Smooth muscle cell (in vitro differentiated cells): ENCODE measurements around the gene WEE1. TPM values are rescaled to one million over a fixed set of nuclear protein-coding genes. Genes with fewer than 3 reads are reported as not detected.

Experiments
- DNase-seq: peaks from one replicate; lab custom pipeline; 2025; ENCODE audit not compliant: unreplicated experiment; lab: John Stamatoyannopoulos, UW
- H2AFZ ChIP-seq: fragments of 200-600 bp; sonication (generic); 2 replicates; pipeline ENCODE4 v1.6.0; 2016; ENCODE audit warnings: antibody characterized with exemption, low read depth, mild to moderate bottlenecking
- H3F3A ChIP-seq: fragments of 200-600 bp; sonication (generic); 2 replicates; pipeline ENCODE4 v1.6.0; 2017; ENCODE audit warnings: antibody characterized with exemption, low read depth
- H3K27ac ChIP-seq: fragments of 200-600 bp; sonication (generic); 2 replicates; pipeline ENCODE4 v1.5.1; 2016; ENCODE audit warnings: low read depth, mild to moderate bottlenecking
- H3K27me3 ChIP-seq: fragments of 200-600 bp; sonication (generic); 2 replicates; pipeline ENCODE4 v1.6.1; 2016; ENCODE audit warnings: low read depth, mild to moderate bottlenecking
- H3K36me3 ChIP-seq: fragments of 200-600 bp; sonication (generic); 2 replicates; pipeline ENCODE4 v1.5.1; 2016; ENCODE audit warnings: low read depth
- H3K4me1 ChIP-seq: fragments of 200-600 bp; sonication (generic); 2 replicates; pipeline ENCODE4 v1.5.1; 2016; ENCODE audit warnings: low read depth
- H3K4me2 ChIP-seq: fragments of 200-600 bp; sonication (generic); 2 replicates; pipeline ENCODE4 v1.6.0; 2016; ENCODE audit warnings: mild to moderate bottlenecking
- H3K4me3 ChIP-seq: fragments of 200-600 bp; sonication (generic); 2 replicates; pipeline ENCODE4 v1.5.1; 2016; ENCODE audit warnings: mild to moderate bottlenecking
- H3K79me2 ChIP-seq: fragments of 200-600 bp; sonication (generic); 2 replicates; pipeline ENCODE4 v1.6.0; 2016; ENCODE audit warnings: low read depth, mild to moderate bottlenecking
- H3K9ac ChIP-seq: fragments of 200-600 bp; sonication (generic); 2 replicates; pipeline ENCODE4 v1.6.0; 2016; ENCODE audit warnings: low read depth
- H3K9me3 ChIP-seq: fragments of 200-600 bp; sonication (generic); replicated peaks from 2 replicates; pipeline ENCODE4 v1.5.1; 2016; ENCODE audit warnings: low read depth
- H4K20me1 ChIP-seq: fragments of 200-600 bp; sonication (generic); 2 replicates; pipeline ENCODE4 v1.6.0; 2016; ENCODE audit warnings: low read depth
- CTCF ChIP-seq: fragments of 200-600 bp; sonication (generic); IDR thresholded peaks from 2 replicates; pipeline ENCODE4 v1.5.1; 2017; ENCODE audit warnings: borderline replicate concordance, mild to moderate bottlenecking, antibody characterized with exemption; ENCODE audit not compliant: insufficient read depth, poor library complexity, severe bottlenecking
- WGBS: methylation state at CpG from one replicate; pipeline ENCODE4 v1.1.7; 2016; ENCODE audit warnings: low lambda C conversion rate; 5-methylcytosine and 5-hydroxymethylcytosine counted together
- polyA plus RNA-seq: library from polyadenylated mRNA; unstranded; fragments of >200 nt; fragmentation: Nextera tagmentation; extraction: Ambion mirVana; gene quantifications from 2 replicates; pipeline ENCODE4 v1.2.1, GENCODE V29; 2016
- total RNA-seq: library from RNA; depleted of rRNA; stranded (reverse); fragments of >200 nt; gene quantifications from 2 replicates; pipeline ENCODE4 v1.2.3, GENCODE V29; 2014

The WEE1 gene
- total and polyA plus RNA-seq, 2 experiments from 2014 or later = 20.8 to 53.3 TPM

- H3K4me2 ChIP-seq = no peak overlapping the region
- no peaks in the 10 kb centered on the region for H3K9me3 ChIP-seq
- 71% methylated on average over 8 of the region's 8 CpGs for WGBS
- DNase-seq = no peak
- no peaks in the 10 kb centered on the region for H3K27me3 ChIP-seq
- H3F3A ChIP-seq = peaks cover 3% of the 10 kb centered on the region
- peaks cover 4% of the 10 kb centered on the region for H4K20me1 ChIP-seq
- H3K4me1 ChIP-seq = peaks cover 25% of the 10 kb centered on the region
- peaks cover 3% of the 10 kb centered on the region for H3K36me3 ChIP-seq
- H3K27ac ChIP-seq = peak overlapping the region; percentile 39
- H3K9ac ChIP-seq = no peak overlapping the region
- no peaks in the 10 kb centered on the region for H3K79me2 ChIP-seq
- no peak overlapping the region for H2AFZ ChIP-seq
- TF ChIP-seq CTCF = no peak
- no peak overlapping the region for H3K4me3 ChIP-seq
Observed at GRCh38 chr11:9527481-9528135, 45.9 kb upstream of the WEE1 start.

- H2AFZ ChIP-seq = no peak overlapping the region
- 84% methylated on average over 1 of the region's 1 CpG for WGBS
- no peak overlapping the region for H3K4me3 ChIP-seq
- peaks cover 4% of the 10 kb centered on the region for H4K20me1 ChIP-seq
- H3F3A ChIP-seq = peaks cover 3% of the 10 kb centered on the region
- no peak for DNase-seq
- H3K27ac ChIP-seq = no peak overlapping the region
- peaks cover 25% of the 10 kb centered on the region for H3K4me1 ChIP-seq
- H3K9ac ChIP-seq = no peak overlapping the region
- no peak overlapping the region for H3K4me2 ChIP-seq
- no peak for TF ChIP-seq CTCF
- H3K27me3 ChIP-seq = no peaks in the 10 kb centered on the region
- no peaks in the 10 kb centered on the region for H3K79me2 ChIP-seq
- H3K9me3 ChIP-seq = no peaks in the 10 kb centered on the region
- peaks cover 3% of the 10 kb centered on the region for H3K36me3 ChIP-seq
Observed at GRCh38 chr11:9528136-9528501, 45.4 kb upstream of the WEE1 start.

- Histone ChIP-seq H3K9me3 (no peaks in the 10 kb centered on the region), H3K27ac (no peak overlapping the region), H3K4me1 (peaks cover 30% of the 10 kb centered on the region), H3K27me3 (no peaks in the 10 kb centered on the region), H3K9ac (no peak overlapping the region), H3K4me3 (no peak overlapping the region), H4K20me1 (peaks cover 4% of the 10 kb centered on the region), H2AFZ (no peak overlapping the region), H3K36me3 (peaks cover 3% of the 10 kb centered on the region), H3F3A (peaks cover 3% of the 10 kb centered on the region), H3K79me2 (no peaks in the 10 kb centered on the region), H3K4me2 (peak overlapping the region; percentile 13)
- 80% methylated on average over 12 of the region's 12 CpGs for WGBS
- DNase-seq = no peak
- TF ChIP-seq CTCF = no peak
Observed at GRCh38 chr11:9528573-9529333, 44.7 kb upstream of the WEE1 start.

GRCh38 chr11:9529334-9529650 is 44.2 kb upstream of the WEE1 start:
- Histone ChIP-seq H3K27ac (peak overlapping the region; percentile 64), H3K4me1 (peaks cover 24% of the 10 kb centered on the region), H3K9me3 (no peaks in the 10 kb centered on the region), H3K4me3 (no peak overlapping the region), H4K20me1 (peaks cover under 1% of the 10 kb centered on the region), H3K79me2 (no peaks in the 10 kb centered on the region), H2AFZ (no peak overlapping the region), H3K4me2 (peak overlapping the region; percentile 13), H3K9ac (no peak overlapping the region), H3F3A (peaks cover 3% of the 10 kb centered on the region), H3K36me3 (peaks cover 3% of the 10 kb centered on the region), H3K27me3 (no peaks in the 10 kb centered on the region)
- no peak for DNase-seq
- 70% methylated on average over 3 of the region's 3 CpGs for whole genome bisulfite sequencing
- no peak for TF ChIP-seq CTCF
